ENCODE results near the gene RPTOR. TPM values are rescaled to one million over a fixed set of nuclear protein-coding genes. Genes with fewer than 3 reads are reported as not detected.

The RPTOR gene
- total RNA-seq, 4 donors from 2014 or later, result 18.7 to 35.4 (median 21.0) TPM

DNA sequence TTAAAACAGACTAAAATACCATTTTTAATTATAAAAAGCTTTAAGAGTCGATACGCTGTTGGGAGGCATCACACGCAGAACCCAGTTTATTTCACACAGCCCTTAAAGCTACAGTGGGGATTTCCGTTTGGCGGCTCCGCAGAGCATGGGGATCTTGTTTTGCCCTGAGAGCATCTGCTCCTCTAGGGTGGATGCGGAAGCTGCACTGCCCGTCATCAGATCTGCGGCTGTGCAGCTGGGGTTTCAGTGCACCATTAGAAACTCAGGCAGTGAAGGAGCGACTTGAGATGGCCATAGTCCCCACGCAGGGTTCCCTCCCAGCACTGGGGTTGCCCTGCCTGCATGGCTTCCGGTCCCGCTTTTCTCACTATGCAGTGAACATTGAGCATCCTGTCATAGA, 384.8 kb downstream of the RPTOR start:
- TF ChIP-seq, protein P1, sequence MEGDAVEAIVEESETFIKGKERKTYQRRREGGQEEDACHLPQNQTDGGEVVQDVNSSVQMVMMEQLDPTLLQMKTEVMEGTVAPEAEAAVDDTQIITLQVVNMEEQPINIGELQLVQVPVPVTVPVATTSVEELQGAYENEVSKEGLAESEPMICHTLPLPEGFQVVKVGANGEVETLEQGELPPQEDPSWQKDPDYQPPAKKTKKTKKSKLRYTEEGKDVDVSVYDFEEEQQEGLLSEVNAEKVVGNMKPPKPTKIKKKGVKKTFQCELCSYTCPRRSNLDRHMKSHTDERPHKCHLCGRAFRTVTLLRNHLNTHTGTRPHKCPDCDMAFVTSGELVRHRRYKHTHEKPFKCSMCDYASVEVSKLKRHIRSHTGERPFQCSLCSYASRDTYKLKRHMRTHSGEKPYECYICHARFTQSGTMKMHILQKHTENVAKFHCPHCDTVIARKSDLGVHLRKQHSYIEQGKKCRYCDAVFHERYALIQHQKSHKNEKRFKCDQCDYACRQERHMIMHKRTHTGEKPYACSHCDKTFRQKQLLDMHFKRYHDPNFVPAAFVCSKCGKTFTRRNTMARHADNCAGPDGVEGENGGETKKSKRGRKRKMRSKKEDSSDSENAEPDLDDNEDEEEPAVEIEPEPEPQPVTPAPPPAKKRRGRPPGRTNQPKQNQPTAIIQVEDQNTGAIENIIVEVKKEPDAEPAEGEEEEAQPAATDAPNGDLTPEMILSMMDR (IDR thresholded peaks at IDR 0.05; ENCODE audit: low read depth), result no peak

GRCh38 chr17:80930335-80931279, 386.0 kb downstream of the RPTOR start:
- TF ChIP-seq, protein P1 (IDR thresholded peaks at IDR 0.05; ENCODE audit: low read depth), result no peak

- TF ChIP-seq, protein P1 (IDR thresholded peaks at IDR 0.05; ENCODE audit: low read depth), result no peak
Measured at GRCh38 chr17:80931421-80932265, 387.0 kb downstream of the RPTOR start.

- TF ChIP-seq, protein P1 (IDR thresholded peaks at IDR 0.05; ENCODE audit: low read depth), result no peak
Measured at GRCh38 chr17:80935526-80935925, 390.9 kb downstream of the RPTOR start.

- TF ChIP-seq, protein P1 (IDR thresholded peaks at IDR 0.05; ENCODE audit: low read depth), result no peak
Measured at GRCh38 chr17:80936218-80936617, 391.6 kb downstream of the RPTOR start.

GRCh38 chr17:80936723-80937122, 392.1 kb downstream of the RPTOR start:
- TF ChIP-seq, protein P1 (IDR thresholded peaks at IDR 0.05; ENCODE audit: low read depth), result no peak
